ENCODE measurements around the gene FAM20A. TPM values are rescaled to one million over a fixed set of nuclear protein-coding genes. Genes with fewer than 3 reads are reported as not detected.

Gene FAM20A
- total and polyA plus RNA-seq, 4 donors = 14.9 to 72.0 (median 58.6) TPM

- no peak for DNase-seq (ENCODE audit: low spot score)
- Histone ChIP-seq H3K9ac (ENCODE audit: low read depth in 1 of 2, low read length in 2 of 2) (no peak overlapping the region), H3K27ac (ENCODE audit: low read depth in 1 of 2, low read length in 2 of 2) (no peak overlapping the region), H3K27me3 (ENCODE audit: control insufficient read depth in 4 of 4, insufficient read depth in 4 of 4, low read length in 3 of 4) (no peaks in the 10 kb centered on the region), H3K9me3 (ENCODE audit: control insufficient read depth in 4 of 4, low read length in 3 of 4) (no peaks in the 10 kb centered on the region), H3K36me3 (ENCODE audit: control insufficient read depth in 4 of 4, insufficient read depth in 3 of 4, low read depth in 1 of 4, low read length in 3 of 4) (peaks cover 7 to 48% (median 38%) of the 10 kb centered on the region in 4 donors), H3K4me3 (ENCODE audit: low read depth in 1 of 3, low read length in 3 of 3) (no peak overlapping the region), H3K4me1 (ENCODE audit: control insufficient read depth in 4 of 4, insufficient read depth in 4 of 4, low read length in 3 of 4) (peaks cover 1 to 29% (median 22%) of the 10 kb centered on the region in 4 donors)
- TF ChIP-seq REST (IDR thresholded peaks at IDR 0.05) (no peak), EGR1 (IDR thresholded peaks at IDR 0.05; ENCODE audit: low read depth in 2 of 2) (no peak), FOXA1 (IDR thresholded peaks at IDR 0.05) (no peak), RAD21 (IDR thresholded peaks at IDR 0.05) (no peak), RXRA (IDR thresholded peaks at IDR 0.05) (no peak), HNF4G (IDR thresholded peaks at IDR 0.05) (no peak), GABPA (IDR thresholded peaks at IDR 0.05 in 1 of 2, conservative IDR thresholded peaks at IDR 0.05 in 1 of 2) (no peak)
- 90% methylated on average over 3 of the region's 3 CpGs for WGBS
These were observed 68.3 kb downstream of the FAM20A start for GRCh38 chr17:68532826-68533225.

GRCh38 chr17:68531252-68531651 lies 69.9 kb downstream of the FAM20A start:
- Histone ChIP-seq H3K9ac (ENCODE audit: low read depth in 1 of 2, low read length in 2 of 2) (peak overlapping the region in 1 of 2 donors; percentile 12), H3K4me3 (ENCODE audit: low read depth in 1 of 3, low read length in 3 of 3) (no peak overlapping the region), H3K36me3 (ENCODE audit: control insufficient read depth in 4 of 4, insufficient read depth in 3 of 4, low read depth in 1 of 4, low read length in 3 of 4) (peaks cover 6 to 45% (median 29%) of the 10 kb centered on the region in 4 donors), H3K4me1 (ENCODE audit: control insufficient read depth in 4 of 4, insufficient read depth in 4 of 4, low read length in 3 of 4) (peaks cover 3 to 44% (median 33%) of the 10 kb centered on the region in 4 donors), H3K9me3 (ENCODE audit: control insufficient read depth in 4 of 4, low read length in 3 of 4) (no peaks in the 10 kb centered on the region), H3K27ac (ENCODE audit: low read depth in 1 of 2, low read length in 2 of 2) (peak overlapping the region; percentile 62), H3K27me3 (ENCODE audit: control insufficient read depth in 4 of 4, insufficient read depth in 4 of 4, low read length in 3 of 4) (no peaks in the 10 kb centered on the region)
- no peak for DNase-seq (ENCODE audit: low spot score)
- WGBS = 46% methylated on average over 4 of the region's 4 CpGs
- TF ChIP-seq RAD21 (IDR thresholded peaks at IDR 0.05) = peak; percentile 39 to 53
- TF ChIP-seq FOXA1 (IDR thresholded peaks at IDR 0.05) = no peak
- peak; percentile 35 to 52 for TF ChIP-seq RXRA (IDR thresholded peaks at IDR 0.05)
- TF ChIP-seq MAX (IDR thresholded peaks at IDR 0.05) = no peak
- TF ChIP-seq REST (IDR thresholded peaks at IDR 0.05) = no peak
- peak; percentile 65 for TF ChIP-seq SP1 (IDR thresholded peaks at IDR 0.05)
- TF ChIP-seq GABPA (IDR thresholded peaks at IDR 0.05 in 1 of 2, conservative IDR thresholded peaks at IDR 0.05 in 1 of 2) = no peak
- no peak for TF ChIP-seq EGR1 (IDR thresholded peaks at IDR 0.05; ENCODE audit: low read depth in 2 of 2)
- peak; percentile 50 for TF ChIP-seq HNF4G (IDR thresholded peaks at IDR 0.05)
- peak in 1 of 2 donors; percentile 20 for TF ChIP-seq JUND (IDR thresholded peaks at IDR 0.05)
- TF ChIP-seq NR2F2 (IDR thresholded peaks at IDR 0.05) = no peak
- TF ChIP-seq, protein P1, sequence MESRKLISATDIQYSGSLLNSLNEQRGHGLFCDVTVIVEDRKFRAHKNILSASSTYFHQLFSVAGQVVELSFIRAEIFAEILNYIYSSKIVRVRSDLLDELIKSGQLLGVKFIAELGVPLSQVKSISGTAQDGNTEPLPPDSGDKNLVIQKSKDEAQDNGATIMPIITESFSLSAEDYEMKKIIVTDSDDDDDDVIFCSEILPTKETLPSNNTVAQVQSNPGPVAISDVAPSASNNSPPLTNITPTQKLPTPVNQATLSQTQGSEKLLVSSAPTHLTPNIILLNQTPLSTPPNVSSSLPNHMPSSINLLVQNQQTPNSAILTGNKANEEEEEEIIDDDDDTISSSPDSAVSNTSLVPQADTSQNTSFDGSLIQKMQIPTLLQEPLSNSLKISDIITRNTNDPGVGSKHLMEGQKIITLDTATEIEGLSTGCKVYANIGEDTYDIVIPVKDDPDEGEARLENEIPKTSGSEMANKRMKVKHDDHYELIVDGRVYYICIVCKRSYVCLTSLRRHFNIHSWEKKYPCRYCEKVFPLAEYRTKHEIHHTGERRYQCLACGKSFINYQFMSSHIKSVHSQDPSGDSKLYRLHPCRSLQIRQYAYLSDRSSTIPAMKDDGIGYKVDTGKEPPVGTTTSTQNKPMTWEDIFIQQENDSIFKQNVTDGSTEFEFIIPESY (IDR thresholded peaks at IDR 0.05) = peak; percentile 11
- TF ChIP-seq, protein P2, sequence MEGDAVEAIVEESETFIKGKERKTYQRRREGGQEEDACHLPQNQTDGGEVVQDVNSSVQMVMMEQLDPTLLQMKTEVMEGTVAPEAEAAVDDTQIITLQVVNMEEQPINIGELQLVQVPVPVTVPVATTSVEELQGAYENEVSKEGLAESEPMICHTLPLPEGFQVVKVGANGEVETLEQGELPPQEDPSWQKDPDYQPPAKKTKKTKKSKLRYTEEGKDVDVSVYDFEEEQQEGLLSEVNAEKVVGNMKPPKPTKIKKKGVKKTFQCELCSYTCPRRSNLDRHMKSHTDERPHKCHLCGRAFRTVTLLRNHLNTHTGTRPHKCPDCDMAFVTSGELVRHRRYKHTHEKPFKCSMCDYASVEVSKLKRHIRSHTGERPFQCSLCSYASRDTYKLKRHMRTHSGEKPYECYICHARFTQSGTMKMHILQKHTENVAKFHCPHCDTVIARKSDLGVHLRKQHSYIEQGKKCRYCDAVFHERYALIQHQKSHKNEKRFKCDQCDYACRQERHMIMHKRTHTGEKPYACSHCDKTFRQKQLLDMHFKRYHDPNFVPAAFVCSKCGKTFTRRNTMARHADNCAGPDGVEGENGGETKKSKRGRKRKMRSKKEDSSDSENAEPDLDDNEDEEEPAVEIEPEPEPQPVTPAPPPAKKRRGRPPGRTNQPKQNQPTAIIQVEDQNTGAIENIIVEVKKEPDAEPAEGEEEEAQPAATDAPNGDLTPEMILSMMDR (IDR thresholded peaks at IDR 0.05; ENCODE audit: low read depth, low read length, missing input control) = no peak
- TF ChIP-seq HNF4A (conservative IDR thresholded peaks at IDR 0.05) = peak; percentile 86 to 90
- TF ChIP-seq TAF1 (conservative IDR thresholded peaks at IDR 0.05) = no peak
- no peak for TF ChIP-seq ATF3 (IDR thresholded peaks at IDR 0.05)
- no peak for TF ChIP-seq FOXA2 (IDR thresholded peaks at IDR 0.05)
- no peak for TF ChIP-seq YY1 (IDR thresholded peaks at IDR 0.05)
